NB4 (cell line): ENCODE data around the gene AIFM2.

Source experiments
- MAX ChIP-seq: IDR thresholded peaks from 2 replicates; pipeline ENCODE4 v1.6.1; 2011; ENCODE audit warnings: low read depth, low read length
- TF ChIP-seq, protein P1 (sequence below): IDR thresholded peaks from one replicate; pipeline ENCODE4 v1.5.1; 2012; ENCODE audit warnings: low read depth, low read length

DNA sequence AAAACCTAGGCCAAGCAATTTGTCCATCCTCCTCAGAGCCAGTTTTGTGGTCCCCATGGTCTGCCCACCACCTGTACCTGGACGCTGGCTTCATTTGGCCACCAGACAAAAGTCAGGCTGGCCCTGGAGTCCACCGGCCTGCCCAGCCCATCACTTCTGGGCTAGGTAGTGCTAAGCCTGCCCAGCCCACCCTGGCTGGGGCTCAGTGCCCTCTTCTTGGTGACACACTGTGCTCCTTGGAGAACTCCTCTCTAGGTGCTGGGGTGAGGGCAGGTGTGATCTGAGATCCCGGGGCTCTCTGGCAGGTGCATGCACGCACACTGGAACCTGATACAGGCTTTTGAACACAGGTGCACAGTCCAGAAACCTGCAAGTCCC lies 1.1 kb downstream of the AIFM2 start:
- TF ChIP-seq, protein P1, sequence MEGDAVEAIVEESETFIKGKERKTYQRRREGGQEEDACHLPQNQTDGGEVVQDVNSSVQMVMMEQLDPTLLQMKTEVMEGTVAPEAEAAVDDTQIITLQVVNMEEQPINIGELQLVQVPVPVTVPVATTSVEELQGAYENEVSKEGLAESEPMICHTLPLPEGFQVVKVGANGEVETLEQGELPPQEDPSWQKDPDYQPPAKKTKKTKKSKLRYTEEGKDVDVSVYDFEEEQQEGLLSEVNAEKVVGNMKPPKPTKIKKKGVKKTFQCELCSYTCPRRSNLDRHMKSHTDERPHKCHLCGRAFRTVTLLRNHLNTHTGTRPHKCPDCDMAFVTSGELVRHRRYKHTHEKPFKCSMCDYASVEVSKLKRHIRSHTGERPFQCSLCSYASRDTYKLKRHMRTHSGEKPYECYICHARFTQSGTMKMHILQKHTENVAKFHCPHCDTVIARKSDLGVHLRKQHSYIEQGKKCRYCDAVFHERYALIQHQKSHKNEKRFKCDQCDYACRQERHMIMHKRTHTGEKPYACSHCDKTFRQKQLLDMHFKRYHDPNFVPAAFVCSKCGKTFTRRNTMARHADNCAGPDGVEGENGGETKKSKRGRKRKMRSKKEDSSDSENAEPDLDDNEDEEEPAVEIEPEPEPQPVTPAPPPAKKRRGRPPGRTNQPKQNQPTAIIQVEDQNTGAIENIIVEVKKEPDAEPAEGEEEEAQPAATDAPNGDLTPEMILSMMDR: no peak
- no peak for TF ChIP-seq MAX
